OCI-LY1 (cell line): ENCODE measurements around the gene MYD88.

Source experiments
- H2AFZ ChIP-seq: fragments of 200-600 bp; sonication (generic), shearing (Covaris generic); 2 replicates; pipeline ENCODE4 v1.6.0; 2014; ENCODE audit warnings: antibody characterized with exemption, mild to moderate bottlenecking, low read length
- H3F3A ChIP-seq: fragments of 200-600 bp; sonication (generic), shearing (Covaris generic); 2 replicates; pipeline ENCODE4 v1.6.0; 2014; ENCODE audit warnings: mild to moderate bottlenecking, antibody characterized with exemption, low read length, moderate library complexity; ENCODE audit not compliant: insufficient read depth
- H3K27ac ChIP-seq: fragments of 200-600 bp; sonication (generic); 2 replicates; pipeline ENCODE4 v1.5.1; 2014; ENCODE audit warnings: low read length, mixed run types, mild to moderate bottlenecking, low read depth; ENCODE audit not compliant: poor library complexity, severe bottlenecking
- H3K27me3 ChIP-seq: fragments of 200-600 bp; sonication (generic); 2 replicates; pipeline ENCODE4 v1.6.0; 2014; ENCODE audit warnings: antibody characterized with exemption, mild to moderate bottlenecking, low read length, moderate library complexity; ENCODE audit not compliant: insufficient read depth
- H3K36me3 ChIP-seq: fragments of 200-600 bp; sonication (generic); 2 replicates; pipeline ENCODE4 v1.6.1; 2014; ENCODE audit warnings: mild to moderate bottlenecking, antibody characterized with exemption, low read length, moderate library complexity, mixed read lengths; ENCODE audit not compliant: insufficient read depth
- H3K4me1 ChIP-seq: fragments of 200-600 bp; sonication (generic); 2 replicates; pipeline ENCODE4 v1.5.1; 2014; ENCODE audit warnings: mild to moderate bottlenecking, low read length, moderate library complexity; ENCODE audit not compliant: insufficient read depth, severe bottlenecking
- H3K4me2 ChIP-seq: fragments of 200-600 bp; sonication (generic), shearing (Covaris generic); 2 replicates; pipeline ENCODE4 v1.6.1; 2014; ENCODE audit warnings: low read length
- H3K4me3 ChIP-seq: fragments of 200-600 bp; sonication (generic); 2 replicates; pipeline ENCODE4 v1.5.1; 2014; ENCODE audit warnings: low read length, low read depth, mild to moderate bottlenecking, mixed read lengths; ENCODE audit not compliant: poor library complexity, severe bottlenecking
- H3K79me2 ChIP-seq: fragments of 200-600 bp; shearing (Covaris generic); 2 replicates; pipeline ENCODE4 v1.6.1; 2016; ENCODE audit warnings: mixed run types, low read length, mixed read lengths; ENCODE audit not compliant: insufficient read depth
- H3K9ac ChIP-seq: fragments of 200-600 bp; sonication (generic), shearing (Covaris generic); 2 replicates; pipeline ENCODE4 v1.6.1; 2014; ENCODE audit warnings: mild to moderate bottlenecking, low read length, mixed read lengths
- H3K9me2 ChIP-seq: fragments of 200-600 bp; sonication (generic), shearing (Covaris generic); 2 replicates; pipeline ENCODE4 v1.6.1; 2014; ENCODE audit warnings: low read depth, mild to moderate bottlenecking, low read length, mixed read lengths
- H3K9me3 ChIP-seq: fragments of 200-600 bp; shearing (Covaris generic); 2 replicates; pipeline ENCODE4 v1.6.1; 2014; ENCODE audit warnings: low read length, mixed read lengths
- H4K20me1 ChIP-seq: fragments of 200-600 bp; sonication (generic), shearing (Covaris generic); 2 replicates; pipeline ENCODE4 v1.6.0; 2016; ENCODE audit warnings: mild to moderate bottlenecking, low read length; ENCODE audit not compliant: insufficient read depth
- CTCF ChIP-seq: fragments of 200-600 bp; sonication (generic), shearing (Covaris generic); IDR thresholded peaks from 2 replicates; pipeline ENCODE4 v1.5.1; 2017; ENCODE audit warnings: mild to moderate bottlenecking, antibody characterized with exemption, low read length, moderate library complexity, mixed read lengths
- EZH2 ChIP-seq: fragments of 200-600 bp; sonication (generic), shearing (Covaris generic); IDR thresholded peaks from 2 replicates; pipeline ENCODE4 v1.8.0; 2017; ENCODE audit warnings: borderline replicate concordance, mixed run types, mild to moderate bottlenecking, antibody characterized with exemption, low read length, moderate library complexity, mixed read lengths

MYD88 gene

GRCh38 chr3:38125305-38126120 is 12.9 kb upstream of the MYD88 start:
- Histone ChIP-seq H3K4me3 (no peak overlapping the region), H3K36me3 (peaks cover 72% of the 10 kb centered on the region), H3K27me3 (no peaks in the 10 kb centered on the region), H3K9me2 (no peaks in the 10 kb centered on the region), H3K79me2 (no peaks in the 10 kb centered on the region), H3K9ac (no peak overlapping the region), H2AFZ (no peak overlapping the region), H3K27ac (no peak overlapping the region), H3K9me3 (no peaks in the 10 kb centered on the region), H3F3A (no peaks in the 10 kb centered on the region), H4K20me1 (no peaks in the 10 kb centered on the region), H3K4me2 (no peak overlapping the region), H3K4me1 (no peaks in the 10 kb centered on the region)
- TF ChIP-seq EZH2 (no peak), CTCF (no peak)

- Histone ChIP-seq H3K9me2 (no peaks in the 10 kb centered on the region), H3K4me1 (no peaks in the 10 kb centered on the region), H3K4me2 (no peak overlapping the region), H3K9me3 (no peaks in the 10 kb centered on the region), H3K9ac (no peak overlapping the region), H3K79me2 (no peaks in the 10 kb centered on the region), H4K20me1 (no peaks in the 10 kb centered on the region), H3K36me3 (peaks cover 80% of the 10 kb centered on the region), H3K27me3 (no peaks in the 10 kb centered on the region), H2AFZ (no peak overlapping the region), H3F3A (no peaks in the 10 kb centered on the region), H3K27ac (no peak overlapping the region), H3K4me3 (no peak overlapping the region)
- TF ChIP-seq EZH2 (no peak), CTCF (no peak)
Measured at GRCh38 chr3:38126121-38126892, 12.2 kb upstream of the MYD88 start.

GRCh38 chr3:38127611-38128302 is 10.7 kb upstream of the MYD88 start:
- TF ChIP-seq EZH2 (no peak), CTCF (no peak)
- Histone ChIP-seq H3K4me1 (no peaks in the 10 kb centered on the region), H3K79me2 (no peaks in the 10 kb centered on the region), H3K36me3 (peaks cover 84% of the 10 kb centered on the region), H3F3A (no peaks in the 10 kb centered on the region), H3K9ac (no peak overlapping the region), H3K27me3 (no peaks in the 10 kb centered on the region), H3K27ac (no peak overlapping the region), H3K4me3 (no peak overlapping the region), H3K9me2 (no peaks in the 10 kb centered on the region), H3K4me2 (no peak overlapping the region), H3K9me3 (no peaks in the 10 kb centered on the region), H4K20me1 (no peaks in the 10 kb centered on the region), H2AFZ (no peak overlapping the region)
